AG09319 (cell line): ENCODE results near the gene NEK1.

Experiments
- DNase-seq: peaks from one replicate; pipeline ENCODE4 v3.0.0-alpha.2; 2010; ENCODE audit warnings: low read depth; ENCODE audit errors: extremely low read depth
- CTCF ChIP-seq: IDR thresholded peaks from 2 replicates; pipeline ENCODE4 v1.5.1; 2011; ENCODE audit warnings: low read depth, mild to moderate bottlenecking, inconsistent platforms, low read length, moderate library complexity

The NEK1 gene

GRCh38 chr4:169348541-169348940 lies 263.8 kb downstream of the NEK1 start:
- TF ChIP-seq CTCF: no peak
- DNase-seq: no peak

- no peak for DNase-seq
- TF ChIP-seq CTCF: no peak
Measured at GRCh38 chr4:169346840-169347239, 265.5 kb downstream of the NEK1 start.

GRCh38 chr4:169345316-169345721 lies 267.1 kb downstream of the NEK1 start:
- no peak for TF ChIP-seq CTCF
- no peak for DNase-seq
